ENCODE results near the gene ANO10.

ANO10 gene

DNA sequence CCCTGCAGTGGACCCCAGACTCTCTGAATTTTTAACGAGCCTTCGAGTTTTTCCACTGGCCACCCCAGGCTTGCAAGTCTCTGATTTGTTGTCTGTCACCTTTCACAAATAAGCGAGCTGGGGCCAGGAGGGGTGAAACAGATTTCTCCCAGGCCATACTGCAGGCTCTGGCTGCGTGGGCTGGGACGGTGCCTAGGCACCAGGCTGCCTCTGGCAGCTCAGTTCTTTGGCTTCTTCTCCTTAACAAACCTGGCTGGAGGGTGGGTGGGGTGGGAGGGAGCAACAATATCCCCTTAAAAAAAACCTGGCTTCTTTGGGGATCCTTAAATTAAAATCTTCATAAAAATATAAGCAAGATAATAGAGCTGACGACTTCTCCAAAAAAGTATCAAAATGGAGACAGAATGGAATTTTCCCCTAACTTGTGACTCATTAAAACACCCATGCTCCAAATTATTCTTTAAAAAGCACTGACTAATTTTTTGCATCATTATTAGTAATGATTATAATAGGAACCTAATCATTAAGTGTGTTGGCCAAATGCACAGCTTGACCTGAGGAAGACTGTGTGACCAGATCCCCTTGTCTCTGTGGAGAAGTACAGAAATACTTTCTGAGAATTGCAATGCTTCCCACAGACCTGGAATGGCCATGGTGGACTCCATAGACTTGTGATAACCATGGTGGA is 251.4 kb downstream of the ANO10 start:
- H3K27me3 ChIP-seq (ENCODE audit: insufficient read depth, low read length, poor library complexity): no peaks in the 10 kb centered on the region
- H3K36me3 ChIP-seq (ENCODE audit: insufficient read depth, low read length): no peaks in the 10 kb centered on the region
- TF ChIP-seq, protein P1, sequence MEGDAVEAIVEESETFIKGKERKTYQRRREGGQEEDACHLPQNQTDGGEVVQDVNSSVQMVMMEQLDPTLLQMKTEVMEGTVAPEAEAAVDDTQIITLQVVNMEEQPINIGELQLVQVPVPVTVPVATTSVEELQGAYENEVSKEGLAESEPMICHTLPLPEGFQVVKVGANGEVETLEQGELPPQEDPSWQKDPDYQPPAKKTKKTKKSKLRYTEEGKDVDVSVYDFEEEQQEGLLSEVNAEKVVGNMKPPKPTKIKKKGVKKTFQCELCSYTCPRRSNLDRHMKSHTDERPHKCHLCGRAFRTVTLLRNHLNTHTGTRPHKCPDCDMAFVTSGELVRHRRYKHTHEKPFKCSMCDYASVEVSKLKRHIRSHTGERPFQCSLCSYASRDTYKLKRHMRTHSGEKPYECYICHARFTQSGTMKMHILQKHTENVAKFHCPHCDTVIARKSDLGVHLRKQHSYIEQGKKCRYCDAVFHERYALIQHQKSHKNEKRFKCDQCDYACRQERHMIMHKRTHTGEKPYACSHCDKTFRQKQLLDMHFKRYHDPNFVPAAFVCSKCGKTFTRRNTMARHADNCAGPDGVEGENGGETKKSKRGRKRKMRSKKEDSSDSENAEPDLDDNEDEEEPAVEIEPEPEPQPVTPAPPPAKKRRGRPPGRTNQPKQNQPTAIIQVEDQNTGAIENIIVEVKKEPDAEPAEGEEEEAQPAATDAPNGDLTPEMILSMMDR (IDR thresholded peaks at IDR 0.05; ENCODE audit: borderline replicate concordance, extremely low read depth, low read length, poor library complexity, severe bottlenecking): no peak
- no peak for TF ChIP-seq EZH2 (IDR thresholded peaks at IDR 0.05; ENCODE audit: borderline replicate concordance, low read depth, low read length, severe bottlenecking)
- H3K9ac ChIP-seq (ENCODE audit: low read depth, low read length): no peak overlapping the region
- no peak for ATAC-seq (ENCODE audit: insufficient read depth, low read depth)
- H3K4me3 ChIP-seq (ENCODE audit: low read depth in 1 of 2, low read length in 2 of 2): no peak overlapping the region
- no peaks in the 10 kb centered on the region for H4K20me1 ChIP-seq (ENCODE audit: insufficient read depth, low read length)
- H3K79me2 ChIP-seq (ENCODE audit: insufficient read depth, low read length): no peaks in the 10 kb centered on the region
- no peaks in the 10 kb centered on the region for H3K4me1 ChIP-seq (ENCODE audit: insufficient read depth, low read length)
- H3K9me3 ChIP-seq (ENCODE audit: insufficient read depth, low read length, severe bottlenecking): no peaks in the 10 kb centered on the region
- no peak overlapping the region for H3K27ac ChIP-seq (ENCODE audit: low read length)
- no peak for DNase-seq
- no peak overlapping the region for H2AFZ ChIP-seq (ENCODE audit: low read depth, low read length)
- no peak overlapping the region for H3K4me2 ChIP-seq (ENCODE audit: insufficient read depth, low read length)

DNA sequence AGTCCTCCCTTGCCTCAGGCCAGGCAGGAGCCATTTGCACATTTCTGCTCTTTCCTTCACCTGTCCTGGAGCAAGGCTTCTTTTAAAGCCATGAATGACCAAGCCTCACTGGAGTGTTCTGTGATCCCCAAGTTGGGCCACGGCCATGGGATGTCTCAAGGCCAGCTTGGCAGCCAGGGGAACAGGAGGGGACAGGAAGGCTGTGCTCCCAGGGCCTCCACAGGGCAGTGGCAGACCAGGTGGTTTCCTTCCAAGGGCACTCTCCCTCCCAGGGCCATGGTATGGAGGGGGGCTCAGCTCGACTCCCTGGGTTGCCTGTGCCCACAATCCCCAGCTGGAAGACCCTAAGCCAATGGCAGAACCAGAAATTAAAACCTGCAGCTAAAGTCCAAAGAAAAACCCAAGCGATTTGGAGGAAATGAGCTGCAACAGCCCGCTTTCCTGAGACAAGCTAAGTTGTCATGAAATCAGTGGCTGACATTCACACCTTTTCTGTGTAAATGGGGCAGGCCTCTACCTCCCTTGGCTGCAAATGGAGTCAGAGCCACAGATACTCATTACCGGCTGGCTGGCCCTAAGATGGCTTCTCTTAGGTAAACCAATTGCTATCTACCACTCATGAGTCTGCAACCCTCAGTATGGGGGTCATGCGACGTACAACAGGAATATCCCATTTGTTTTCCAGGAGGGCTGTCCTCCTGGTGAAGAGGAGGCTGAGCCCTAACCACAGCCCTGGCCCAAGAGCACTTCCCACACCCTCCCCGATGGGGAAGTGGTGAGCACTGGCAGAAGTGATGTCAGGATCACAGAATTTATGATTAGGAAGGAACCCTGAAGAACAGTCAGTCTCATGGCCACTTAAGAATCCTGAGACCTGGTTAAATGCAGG is 252.2 kb downstream of the ANO10 start:
- no peaks in the 10 kb centered on the region for H4K20me1 ChIP-seq (ENCODE audit: insufficient read depth, low read length)
- no peaks in the 10 kb centered on the region for H3K9me3 ChIP-seq (ENCODE audit: insufficient read depth, low read length, severe bottlenecking)
- H3K79me2 ChIP-seq (ENCODE audit: insufficient read depth, low read length): no peaks in the 10 kb centered on the region
- H3K4me1 ChIP-seq (ENCODE audit: insufficient read depth, low read length): no peaks in the 10 kb centered on the region
- H3K4me2 ChIP-seq (ENCODE audit: insufficient read depth, low read length): no peak overlapping the region
- no peak overlapping the region for H3K9ac ChIP-seq (ENCODE audit: low read depth, low read length)
- H3K27me3 ChIP-seq (ENCODE audit: insufficient read depth, low read length, poor library complexity): no peaks in the 10 kb centered on the region
- TF ChIP-seq, protein P1 (IDR thresholded peaks at IDR 0.05; ENCODE audit: borderline replicate concordance, extremely low read depth, low read length, poor library complexity, severe bottlenecking): no peak
- TF ChIP-seq EZH2 (IDR thresholded peaks at IDR 0.05; ENCODE audit: borderline replicate concordance, low read depth, low read length, severe bottlenecking): no peak
- no peak overlapping the region for H3K27ac ChIP-seq (ENCODE audit: low read length)
- ATAC-seq (ENCODE audit: insufficient read depth, low read depth) (no peak; the same call in 2 of the 3 replicates), DNase-seq (no peak)
- H2AFZ ChIP-seq (ENCODE audit: low read depth, low read length): no peak overlapping the region
- no peak overlapping the region for H3K4me3 ChIP-seq (ENCODE audit: low read depth in 1 of 2, low read length in 2 of 2)
- no peaks in the 10 kb centered on the region for H3K36me3 ChIP-seq (ENCODE audit: insufficient read depth, low read length)

DNA sequence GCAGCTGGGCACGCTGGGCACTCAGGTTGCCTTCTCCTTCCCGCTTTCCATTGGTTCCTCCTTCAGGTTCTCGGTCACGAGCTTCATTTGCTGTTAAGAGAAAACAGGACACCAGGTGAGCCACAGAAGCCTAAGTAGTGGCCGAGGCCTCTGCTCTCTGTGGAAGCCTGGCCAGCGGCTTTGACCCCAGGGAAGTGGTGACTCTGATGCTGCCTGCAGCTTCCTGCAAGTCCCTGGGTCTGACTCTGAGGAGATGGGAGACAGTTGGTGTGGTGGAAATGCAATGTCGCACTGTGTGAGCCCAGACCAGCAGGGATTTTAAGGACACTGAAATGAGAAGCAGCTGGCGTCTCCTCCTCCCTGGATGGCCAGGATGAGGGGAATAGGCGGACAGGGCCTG is 254.9 kb downstream of the ANO10 start:
- no peaks in the 10 kb centered on the region for H3K9me3 ChIP-seq (ENCODE audit: insufficient read depth, low read length, severe bottlenecking)
- H3K79me2 ChIP-seq (ENCODE audit: insufficient read depth, low read length): no peaks in the 10 kb centered on the region
- no peak overlapping the region for H3K4me3 ChIP-seq (ENCODE audit: low read depth in 1 of 2, low read length in 2 of 2)
- DNase-seq (no peak), ATAC-seq (ENCODE audit: insufficient read depth, low read depth) (no peak)
- no peak overlapping the region for H3K27ac ChIP-seq (ENCODE audit: low read length)
- no peak overlapping the region for H2AFZ ChIP-seq (ENCODE audit: low read depth, low read length)
- no peaks in the 10 kb centered on the region for H4K20me1 ChIP-seq (ENCODE audit: insufficient read depth, low read length)
- no peaks in the 10 kb centered on the region for H3K36me3 ChIP-seq (ENCODE audit: insufficient read depth, low read length)
- H3K4me2 ChIP-seq (ENCODE audit: insufficient read depth, low read length): no peak overlapping the region
- H3K4me1 ChIP-seq (ENCODE audit: insufficient read depth, low read length): no peaks in the 10 kb centered on the region
- no peak overlapping the region for H3K9ac ChIP-seq (ENCODE audit: low read depth, low read length)
- TF ChIP-seq, protein P1 (IDR thresholded peaks at IDR 0.05; ENCODE audit: borderline replicate concordance, extremely low read depth, low read length, poor library complexity, severe bottlenecking): no peak
- no peak for TF ChIP-seq EZH2 (IDR thresholded peaks at IDR 0.05; ENCODE audit: borderline replicate concordance, low read depth, low read length, severe bottlenecking)
- H3K27me3 ChIP-seq (ENCODE audit: insufficient read depth, low read length, poor library complexity): no peaks in the 10 kb centered on the region

All from DND-41 (cell line).